Measurements from ENCODE around the gene C4A.
"Not testable (repeated sequence)": the region's sequence is repeated elsewhere in the genome, so short reads cannot be mapped to it uniquely, and the experiment has no call there.

The C4A gene
- total RNA-seq = 0 to 0.81 (median 0.25) reads per million in 18 experiments

DNA sequence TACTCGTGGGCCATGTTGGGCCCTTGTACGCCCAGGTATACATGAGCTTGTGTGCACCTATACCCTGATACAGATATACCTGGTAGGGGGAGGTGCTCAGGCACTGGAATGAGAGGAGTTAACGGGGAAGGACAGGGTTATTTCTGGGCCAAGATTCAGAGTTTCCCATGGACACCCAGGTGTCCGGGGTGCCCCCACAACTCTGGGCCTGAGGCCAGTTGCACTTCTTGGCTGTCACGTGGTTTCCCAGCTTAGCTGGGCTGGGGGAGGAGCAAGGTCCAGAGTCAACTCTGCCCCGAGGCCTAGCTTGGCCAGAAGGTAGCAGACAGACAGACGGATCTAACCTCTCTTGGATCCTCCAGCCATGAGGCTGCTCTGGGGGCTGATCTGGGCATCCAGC is at the start of gene C4A:
TSS of gene C4A (plus strand) at position 314 of the 400 bp plus-strand sequence. CDS start at position 365, 51 bp downstream.
- not testable (repeated sequence) for DNase-seq

DNA sequence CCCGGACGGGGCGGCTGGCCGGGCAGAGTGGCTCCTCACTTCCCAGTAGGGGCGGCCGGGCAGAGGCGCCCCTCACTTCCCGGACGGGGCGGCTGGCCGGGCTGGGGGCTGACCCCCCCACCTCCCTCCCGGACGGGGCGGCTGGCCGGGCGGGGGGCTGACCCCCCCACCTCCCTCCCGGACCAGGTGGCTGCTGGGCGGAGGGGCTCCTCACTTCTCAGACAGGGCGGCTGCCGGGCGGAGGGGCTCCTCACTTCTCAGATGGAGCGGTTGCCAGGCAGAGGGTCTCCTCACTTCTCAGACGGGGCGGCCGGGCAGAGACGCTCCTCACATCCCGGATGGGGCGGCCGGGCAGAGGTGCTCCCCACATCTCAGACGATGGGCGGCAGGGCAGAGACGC is 49.7 kb upstream of the C4A start:
- DNase-seq = not testable (repeated sequence)

DNA sequence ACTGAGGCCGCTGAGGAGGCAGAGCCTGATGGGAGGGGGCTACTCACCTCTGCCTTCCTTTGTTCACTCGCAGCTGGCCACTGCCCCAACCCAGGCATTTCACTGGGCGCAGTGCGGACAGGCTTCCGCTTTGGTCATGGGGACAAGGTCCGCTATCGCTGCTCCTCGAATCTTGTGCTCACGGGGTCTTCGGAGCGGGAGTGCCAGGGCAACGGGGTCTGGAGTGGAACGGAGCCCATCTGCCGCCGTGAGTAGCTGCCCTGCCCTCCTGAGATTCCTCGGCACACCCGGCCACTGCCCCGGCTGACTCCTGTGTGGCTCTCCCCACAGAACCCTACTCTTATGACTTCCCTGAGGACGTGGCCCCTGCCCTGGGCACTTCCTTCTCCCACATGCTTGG is 48.3 kb upstream of the C4A start:
- no peak for DNase-seq

DNA sequence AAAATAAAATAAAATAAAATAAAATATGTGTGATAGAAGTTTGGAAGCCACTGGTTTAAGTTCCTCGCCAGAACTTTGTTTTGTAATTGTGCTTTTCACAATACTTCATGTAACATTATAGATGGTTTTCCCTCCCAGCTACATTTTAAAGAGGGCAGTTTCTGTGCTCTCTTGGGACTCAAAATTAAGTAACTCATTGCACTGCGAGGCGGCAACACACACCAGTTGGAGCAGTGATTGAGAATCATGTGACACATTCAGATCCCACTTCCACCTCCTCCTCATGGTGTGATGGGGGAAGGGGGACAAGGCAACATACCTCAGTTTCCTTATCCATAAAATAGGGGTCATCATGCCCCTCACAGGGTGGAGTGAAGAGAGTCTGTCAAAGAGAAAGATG is 46.8 kb upstream of the C4A start:
- peak; percentile 47 to 59 for DNase-seq

DNA sequence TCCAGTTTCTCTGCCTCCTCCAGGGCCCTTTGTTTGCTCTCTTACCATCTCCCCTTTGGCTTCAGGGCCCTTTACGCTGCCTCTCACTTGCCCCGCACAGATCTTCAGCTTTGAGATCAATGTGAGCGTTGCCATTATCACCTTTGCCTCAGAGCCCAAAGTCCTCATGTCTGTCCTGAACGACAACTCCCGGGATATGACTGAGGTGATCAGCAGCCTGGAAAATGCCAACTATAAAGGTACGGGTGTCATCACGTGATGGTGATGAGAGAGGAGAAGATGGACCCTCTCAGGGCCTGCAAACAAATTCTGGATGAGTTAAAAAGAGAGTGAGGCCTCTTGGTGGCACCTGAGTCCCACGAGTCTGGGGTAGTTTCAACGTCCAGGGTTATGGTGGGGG is 46.0 kb upstream of the C4A start:
- no peak for DNase-seq

DNA sequence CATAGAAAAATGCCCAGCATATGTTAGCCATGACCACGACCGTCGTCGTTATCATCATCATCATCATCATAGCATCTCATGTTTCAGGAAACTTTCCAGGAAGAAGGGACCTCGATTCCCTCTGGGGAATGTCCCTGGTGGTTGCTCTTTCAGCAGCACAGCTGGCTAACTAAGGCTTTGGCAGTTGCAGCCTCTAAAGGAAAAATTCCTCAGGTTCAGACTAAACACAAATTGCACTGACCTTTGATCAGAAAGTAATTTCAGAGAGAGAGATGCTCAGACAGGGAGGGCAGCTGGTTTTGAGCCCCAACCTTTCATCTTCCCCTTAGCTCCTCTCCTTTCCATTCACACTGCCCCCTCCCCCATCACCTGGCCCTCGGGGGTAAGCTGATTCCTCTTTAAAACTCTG is 41.6 kb upstream of the C4A start:
- DNase-seq = no peak

DNA sequence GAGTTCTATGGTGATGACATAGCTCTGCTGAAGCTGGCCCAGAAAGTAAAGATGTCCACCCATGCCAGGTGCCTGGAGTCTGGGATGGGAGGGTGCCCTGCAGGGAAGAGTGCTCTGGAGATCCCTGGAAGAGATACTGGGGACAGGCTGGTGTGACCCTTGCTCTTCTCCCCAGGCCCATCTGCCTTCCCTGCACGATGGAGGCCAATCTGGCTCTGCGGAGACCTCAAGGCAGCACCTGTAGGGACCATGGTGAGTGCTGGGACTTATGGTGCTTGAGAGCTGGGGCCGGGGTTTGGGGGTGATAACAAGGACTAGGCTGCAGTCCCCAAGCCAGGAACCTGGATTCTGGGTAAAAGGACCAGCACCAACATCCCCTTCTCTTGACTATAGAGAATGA is 38.1 kb upstream of the C4A start:
- no peak for DNase-seq

DNA sequence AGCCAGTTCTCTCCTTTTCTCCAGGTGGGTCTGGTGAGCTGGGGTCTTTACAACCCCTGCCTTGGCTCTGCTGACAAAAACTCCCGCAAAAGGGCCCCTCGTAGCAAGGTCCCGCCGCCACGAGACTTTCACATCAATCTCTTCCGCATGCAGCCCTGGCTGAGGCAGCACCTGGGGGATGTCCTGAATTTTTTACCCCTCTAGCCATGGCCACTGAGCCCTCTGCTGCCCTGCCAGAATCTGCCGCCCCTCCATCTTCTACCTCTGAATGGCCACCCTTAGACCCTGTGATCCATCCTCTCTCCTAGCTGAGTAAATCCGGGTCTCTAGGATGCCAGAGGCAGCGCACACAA is 36.7 kb upstream of the C4A start:
- DNase-seq = no peak

DNA sequence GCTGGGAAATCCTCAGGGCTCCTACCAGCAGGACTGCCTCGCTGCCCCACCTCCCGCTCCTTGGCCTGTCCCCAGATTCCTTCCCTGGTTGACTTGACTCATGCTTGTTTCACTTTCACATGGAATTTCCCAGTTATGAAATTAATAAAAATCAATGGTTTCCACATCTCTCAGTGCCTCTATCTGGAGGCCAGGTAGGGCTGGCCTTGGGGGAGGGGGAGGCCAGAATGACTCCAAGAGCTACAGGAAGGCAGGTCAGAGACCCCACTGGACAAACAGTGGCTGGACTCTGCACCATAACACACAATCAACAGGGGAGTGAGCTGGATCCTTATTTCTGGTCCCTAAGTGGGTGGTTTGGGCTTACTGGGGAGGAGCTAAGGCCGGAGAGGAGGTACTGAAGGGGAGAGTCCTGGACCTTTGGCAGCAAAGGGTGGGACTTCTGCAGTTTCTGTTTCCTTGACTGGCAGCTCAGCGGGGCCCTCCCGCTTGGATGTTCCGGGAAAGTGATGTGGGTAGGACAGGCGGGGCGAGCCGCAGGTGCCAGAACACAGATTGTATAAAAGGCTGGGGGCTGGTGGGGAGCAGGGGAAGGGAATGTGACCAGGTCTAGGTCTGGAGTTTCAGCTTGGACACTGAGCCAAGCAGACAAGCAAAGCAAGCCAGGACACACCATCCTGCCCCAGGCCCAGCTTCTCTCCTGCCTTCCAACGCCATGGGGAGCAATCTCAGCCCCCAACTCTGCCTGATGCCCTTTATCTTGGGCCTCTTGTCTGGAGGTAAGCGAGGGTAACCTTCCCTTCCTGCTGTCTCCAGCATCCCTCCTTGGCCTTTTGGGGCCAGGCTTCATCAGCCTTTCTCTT is 36.1 kb upstream of the C4A start, which contains the start of gene CFB:
TSS of gene CFB (plus strand) at position 589 of the 863 bp plus-strand sequence. CDS start at position 716, 127 bp downstream.
- peak; percentile 45 to 71 for DNase-seq

DNA sequence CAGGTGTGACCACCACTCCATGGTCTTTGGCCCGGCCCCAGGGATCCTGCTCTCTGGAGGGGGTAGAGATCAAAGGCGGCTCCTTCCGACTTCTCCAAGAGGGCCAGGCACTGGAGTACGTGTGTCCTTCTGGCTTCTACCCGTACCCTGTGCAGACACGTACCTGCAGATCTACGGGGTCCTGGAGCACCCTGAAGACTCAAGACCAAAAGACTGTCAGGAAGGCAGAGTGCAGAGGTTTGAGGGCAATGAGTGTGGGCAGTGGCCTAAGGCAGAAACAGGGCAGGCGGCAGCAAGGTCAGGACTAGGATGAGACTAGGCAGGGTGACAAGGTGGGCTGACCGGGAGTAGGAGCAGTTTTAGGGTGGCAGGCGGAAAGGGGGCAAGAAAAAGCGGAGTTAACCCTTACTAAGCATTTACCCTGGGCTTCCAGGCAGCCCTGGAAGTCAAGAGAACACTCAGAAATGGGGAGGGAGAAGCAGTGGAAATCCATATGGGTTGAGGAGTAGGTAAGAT is 35.4 kb upstream of the C4A start:
- no peak for DNase-seq

DNA sequence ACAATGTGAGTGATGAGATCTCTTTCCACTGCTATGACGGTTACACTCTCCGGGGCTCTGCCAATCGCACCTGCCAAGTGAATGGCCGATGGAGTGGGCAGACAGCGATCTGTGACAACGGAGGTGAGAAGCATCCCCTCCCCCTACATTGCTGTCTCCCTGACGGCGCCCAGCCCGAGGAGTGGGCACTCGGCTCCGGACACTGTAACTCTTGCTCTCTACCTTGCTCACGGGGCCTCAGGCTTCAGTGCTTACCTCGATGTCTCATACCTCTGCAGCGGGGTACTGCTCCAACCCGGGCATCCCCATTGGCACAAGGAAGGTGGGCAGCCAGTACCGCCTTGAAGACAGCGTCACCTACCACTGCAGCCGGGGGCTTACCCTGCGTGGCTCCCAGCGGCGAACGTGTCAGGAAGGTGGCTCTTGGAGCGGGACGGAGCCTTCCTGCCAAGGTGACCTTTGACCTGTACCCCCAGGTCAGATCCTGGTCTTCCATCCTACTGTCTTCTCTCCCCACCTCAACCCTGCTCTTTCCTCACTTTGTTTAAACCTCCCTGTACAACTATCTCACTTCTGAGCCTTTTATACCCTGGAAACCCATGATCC is 34.7 kb upstream of the C4A start:
- DNase-seq = no peak

DNA sequence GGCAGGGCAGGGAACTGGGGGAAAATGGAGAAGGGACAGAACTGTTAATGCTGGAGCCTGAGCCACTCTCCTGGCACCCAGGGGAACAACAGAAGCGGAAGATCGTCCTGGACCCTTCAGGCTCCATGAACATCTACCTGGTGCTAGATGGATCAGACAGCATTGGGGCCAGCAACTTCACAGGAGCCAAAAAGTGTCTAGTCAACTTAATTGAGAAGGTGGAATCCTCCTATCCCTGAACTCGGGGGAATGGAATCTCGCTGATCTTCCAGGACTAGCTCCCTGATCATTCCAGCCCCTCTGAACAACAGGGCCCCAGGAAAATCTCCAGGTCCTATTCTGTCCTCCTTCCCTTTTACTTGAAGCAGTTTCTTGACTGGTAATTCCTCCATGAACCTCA is 34.0 kb upstream of the C4A start:
- DNase-seq = no peak

DNA sequence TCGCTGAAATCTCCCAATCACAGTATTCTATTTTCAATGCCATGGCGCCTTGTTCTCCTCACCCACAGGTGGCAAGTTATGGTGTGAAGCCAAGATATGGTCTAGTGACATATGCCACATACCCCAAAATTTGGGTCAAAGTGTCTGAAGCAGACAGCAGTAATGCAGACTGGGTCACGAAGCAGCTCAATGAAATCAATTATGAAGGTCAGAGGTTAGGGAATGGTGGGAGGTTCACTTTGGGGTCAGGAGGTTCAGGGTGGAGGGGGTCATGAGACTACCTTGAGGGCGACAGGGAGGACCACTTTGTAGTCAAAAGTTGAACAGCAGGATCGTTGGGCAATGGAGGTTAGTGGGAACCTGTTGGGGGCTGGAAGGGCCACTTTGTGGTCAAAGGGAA is 33.6 kb upstream of the C4A start:
- DNase-seq = no peak

DNA sequence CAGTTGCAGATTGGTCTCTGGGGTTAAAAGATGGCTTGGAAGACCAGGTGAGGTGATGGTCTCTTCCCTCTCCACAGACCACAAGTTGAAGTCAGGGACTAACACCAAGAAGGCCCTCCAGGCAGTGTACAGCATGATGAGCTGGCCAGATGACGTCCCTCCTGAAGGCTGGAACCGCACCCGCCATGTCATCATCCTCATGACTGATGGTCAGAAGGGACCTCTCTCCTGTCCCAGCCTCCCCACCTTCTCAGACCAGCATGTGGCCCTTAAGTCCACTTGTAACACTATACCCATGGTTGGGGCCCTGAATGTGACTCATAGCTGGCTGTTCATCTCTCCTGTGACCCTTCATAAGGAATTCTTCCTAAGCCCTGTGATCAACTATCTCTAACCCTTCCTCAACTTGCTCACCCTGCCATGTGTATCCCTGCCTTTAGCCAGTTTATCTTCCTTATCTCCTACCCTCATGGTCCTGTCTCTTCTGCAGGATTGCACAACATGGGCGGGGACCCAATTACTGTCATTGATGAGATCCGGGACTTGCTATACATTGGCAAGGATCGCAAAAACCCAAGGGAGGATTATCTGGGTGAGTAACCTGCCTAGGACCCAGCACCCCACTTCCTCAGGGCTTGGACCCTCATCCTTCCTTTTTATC is 33.0 kb upstream of the C4A start:
- DNase-seq = peak in 1 of 2 donors; percentile 32

DNA sequence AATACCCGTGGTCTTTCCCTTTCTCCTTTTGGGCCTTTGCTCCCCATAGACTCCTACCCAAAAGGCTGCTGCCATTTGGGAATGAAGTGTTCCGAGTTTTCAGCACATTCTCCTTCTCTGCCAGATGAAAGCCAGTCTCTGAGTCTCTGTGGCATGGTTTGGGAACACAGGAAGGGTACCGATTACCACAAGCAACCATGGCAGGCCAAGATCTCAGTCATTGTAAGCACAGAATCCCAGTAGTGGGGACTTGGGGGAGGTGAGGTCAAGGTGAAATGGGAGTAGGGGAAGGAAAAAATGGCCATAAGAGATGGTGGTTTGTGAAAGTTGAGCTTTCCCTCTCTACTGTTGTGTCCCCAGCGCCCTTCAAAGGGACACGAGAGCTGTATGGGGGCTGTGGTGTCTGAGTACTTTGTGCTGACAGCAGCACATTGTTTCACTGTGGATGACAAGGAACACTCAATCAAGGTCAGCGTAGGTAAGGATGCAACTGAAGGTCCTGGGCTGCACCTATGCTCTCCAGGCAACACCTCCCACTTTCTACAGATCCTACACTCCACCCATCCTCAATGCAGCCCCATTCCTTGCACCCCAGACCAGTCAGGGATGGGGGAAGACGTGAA is 31.8 kb upstream of the C4A start:
- DNase-seq = no peak

DNA sequence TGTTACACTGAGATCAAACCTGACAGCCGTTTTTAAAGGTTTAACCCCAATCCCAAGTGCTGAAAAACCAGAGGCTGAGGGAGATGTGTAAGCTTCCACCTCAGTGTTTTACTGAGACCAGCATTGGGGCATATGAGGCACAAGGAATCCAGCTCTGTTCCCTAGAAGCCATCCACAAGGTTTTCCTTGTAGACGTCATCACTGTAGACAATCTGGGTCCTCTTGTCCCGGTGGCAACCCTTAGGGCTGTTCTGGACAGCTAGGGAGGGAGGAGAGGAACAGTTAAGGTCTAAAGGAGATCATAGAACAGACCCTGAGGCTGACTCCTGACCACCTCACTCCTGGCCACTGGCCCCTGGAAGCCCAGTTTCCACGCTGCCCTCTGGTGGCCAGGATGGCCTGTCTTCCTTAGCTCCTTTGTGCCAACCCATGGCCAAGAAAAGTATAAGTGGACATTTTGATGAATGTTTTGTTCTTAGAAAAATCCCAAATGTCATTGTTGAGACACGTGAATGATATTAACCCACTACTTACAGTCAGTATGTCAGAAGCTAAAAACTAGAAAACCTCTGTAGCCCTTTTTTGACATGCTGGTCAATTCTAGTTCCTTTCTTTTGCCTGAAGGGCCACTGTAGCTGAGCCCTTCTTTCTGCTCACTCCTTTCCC is 29.6 kb upstream of the C4A start:
- peak; percentile 71 to 77 for DNase-seq

DNA sequence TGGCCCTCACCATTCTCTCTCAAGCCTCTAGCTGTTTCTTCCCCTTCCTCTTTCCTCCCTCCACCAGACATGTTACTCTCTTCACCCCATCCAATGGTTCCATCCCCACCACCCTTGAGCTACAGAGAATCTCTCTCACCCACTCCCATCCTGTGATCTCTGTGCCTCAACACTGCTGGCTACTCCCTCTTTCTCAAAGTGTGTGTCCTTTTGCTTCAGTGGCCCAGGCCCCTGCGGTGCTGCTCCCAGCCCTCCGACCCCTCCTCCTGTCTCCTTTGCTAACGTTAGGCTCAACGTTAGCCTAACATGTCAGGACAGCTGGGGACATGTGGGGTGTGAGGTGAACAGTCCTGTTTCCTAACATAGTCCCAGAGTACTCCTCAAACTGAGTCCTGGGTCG is 29.0 kb upstream of the C4A start:
- DNase-seq = no peak

DNA sequence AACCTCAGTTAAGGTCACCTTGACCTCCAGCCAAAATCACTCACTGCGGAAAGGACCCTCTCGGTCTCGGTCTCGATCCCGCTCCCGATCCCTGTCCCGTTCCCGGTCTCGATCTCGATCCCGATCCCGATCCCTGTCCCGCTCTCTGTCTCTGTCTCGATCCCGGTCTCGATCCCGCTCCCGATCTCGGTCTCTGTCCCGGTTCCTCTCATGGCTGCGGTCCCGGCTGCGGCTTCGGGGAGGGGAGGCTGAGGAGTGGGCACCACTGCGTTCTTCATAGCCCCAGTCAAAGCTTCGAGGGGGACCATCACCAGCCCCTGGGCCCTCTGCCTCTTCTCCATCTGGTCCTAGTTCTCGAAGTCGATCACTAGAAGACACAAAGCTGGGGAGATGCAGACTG is 27.3 kb upstream of the C4A start:
- no peak for DNase-seq

DNA sequence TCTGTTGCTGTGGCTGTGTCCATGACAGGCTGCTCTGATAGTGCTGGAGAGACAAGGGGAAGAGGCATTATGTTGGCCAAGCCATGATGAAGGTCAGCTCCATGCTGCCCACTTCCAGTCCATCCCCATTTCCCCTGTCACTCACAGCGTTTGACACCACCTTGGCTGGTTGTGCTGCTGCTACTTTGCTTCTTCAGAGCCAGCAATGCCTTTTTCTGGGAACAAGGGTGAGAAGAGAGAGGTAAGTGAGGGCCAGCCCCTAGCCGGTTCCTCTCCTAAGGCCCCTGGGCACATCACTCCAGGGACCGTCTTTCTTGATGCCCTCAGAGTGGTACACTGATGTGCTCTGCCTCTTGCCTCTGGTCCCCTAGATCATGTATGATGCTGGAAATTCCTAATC is 25.1 kb upstream of the C4A start:
- no peak for DNase-seq

DNA sequence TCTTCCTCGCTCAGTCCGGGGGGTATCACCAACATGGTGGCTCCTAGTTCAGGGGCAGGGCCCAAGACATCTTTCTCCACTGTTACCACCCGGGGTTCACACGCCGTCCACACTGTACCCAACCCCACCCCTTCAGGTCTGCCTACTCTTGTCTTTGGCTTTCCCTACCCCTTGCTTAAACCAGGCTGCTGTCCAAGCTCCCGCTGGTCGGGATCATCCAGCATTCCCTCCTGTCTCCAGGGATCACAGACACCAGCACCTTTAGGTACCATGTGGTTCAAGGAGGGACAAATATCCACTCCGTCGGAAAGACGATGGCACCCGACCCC is 23.5 kb upstream of the C4A start:
- no peak for DNase-seq

DNA sequence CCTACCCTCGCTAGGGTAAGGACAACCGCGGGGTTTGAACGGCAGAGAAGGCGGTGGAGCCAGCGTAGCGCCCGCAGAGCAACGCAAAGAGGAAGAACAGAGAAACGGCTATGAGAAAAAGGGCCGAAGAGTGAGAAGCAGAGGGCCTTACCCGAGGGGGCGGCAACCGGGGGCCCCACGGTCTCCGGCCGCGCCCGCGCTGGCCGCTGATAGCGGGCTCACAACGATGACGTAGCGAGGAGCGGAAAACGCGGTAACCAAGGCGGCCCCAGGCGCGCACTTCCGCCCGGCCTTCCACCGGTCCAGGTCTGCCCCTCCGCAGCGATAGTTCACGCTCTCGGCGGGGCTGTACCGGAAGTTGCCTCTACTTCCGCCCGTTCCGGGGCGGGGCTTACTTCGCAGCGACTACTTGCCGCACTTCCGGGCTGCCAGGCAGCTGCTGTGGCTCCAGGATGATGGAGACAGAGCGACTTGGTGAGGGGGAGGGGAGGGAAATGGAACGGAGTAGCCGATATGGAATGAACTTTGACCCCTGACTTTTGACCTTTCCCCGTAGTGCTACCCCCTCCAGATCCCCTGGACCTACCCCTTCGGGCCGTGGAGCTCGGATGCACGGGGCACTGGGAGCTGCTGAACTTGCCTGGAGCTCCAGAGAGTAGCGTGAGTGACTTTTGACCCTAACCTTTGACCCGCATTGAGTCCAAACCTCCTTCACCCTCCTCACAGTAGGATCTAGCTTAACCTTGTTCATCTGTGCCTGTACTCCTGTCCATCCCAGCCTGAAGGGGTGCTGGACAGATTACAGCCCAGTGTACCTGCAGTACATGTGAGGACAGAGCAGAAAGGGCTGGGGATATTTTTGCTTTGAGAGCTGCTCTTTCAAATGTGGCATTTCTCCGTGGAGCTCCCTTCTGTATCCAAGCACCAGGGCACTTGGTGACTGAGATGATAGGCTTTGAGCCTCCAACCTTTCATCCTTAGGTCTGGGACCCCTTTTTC is 22.8 kb upstream of the C4A start, which contains the start of the genes NELFE and SKIC2:
TSS of gene NELFE (minus strand) at position 231 of the 999 bp plus-strand sequence. CDS start 525 bp downstream, outside the sequence.
TSS of gene SKIC2 (plus strand) at position 435 of the 999 bp plus-strand sequence. CDS start at position 453, 18 bp downstream.
- DNase-seq = peak; percentile 100
